ENCODE results near the gene PRR7. TPM values are rescaled to one million over a fixed set of nuclear protein-coding genes. Genes with fewer than 3 reads are reported as not detected.

The PRR7 gene
- polyA plus RNA-seq, 1 of the 3 experiments (the other 2 are of a cell fraction) = 17.1 TPM

DNA sequence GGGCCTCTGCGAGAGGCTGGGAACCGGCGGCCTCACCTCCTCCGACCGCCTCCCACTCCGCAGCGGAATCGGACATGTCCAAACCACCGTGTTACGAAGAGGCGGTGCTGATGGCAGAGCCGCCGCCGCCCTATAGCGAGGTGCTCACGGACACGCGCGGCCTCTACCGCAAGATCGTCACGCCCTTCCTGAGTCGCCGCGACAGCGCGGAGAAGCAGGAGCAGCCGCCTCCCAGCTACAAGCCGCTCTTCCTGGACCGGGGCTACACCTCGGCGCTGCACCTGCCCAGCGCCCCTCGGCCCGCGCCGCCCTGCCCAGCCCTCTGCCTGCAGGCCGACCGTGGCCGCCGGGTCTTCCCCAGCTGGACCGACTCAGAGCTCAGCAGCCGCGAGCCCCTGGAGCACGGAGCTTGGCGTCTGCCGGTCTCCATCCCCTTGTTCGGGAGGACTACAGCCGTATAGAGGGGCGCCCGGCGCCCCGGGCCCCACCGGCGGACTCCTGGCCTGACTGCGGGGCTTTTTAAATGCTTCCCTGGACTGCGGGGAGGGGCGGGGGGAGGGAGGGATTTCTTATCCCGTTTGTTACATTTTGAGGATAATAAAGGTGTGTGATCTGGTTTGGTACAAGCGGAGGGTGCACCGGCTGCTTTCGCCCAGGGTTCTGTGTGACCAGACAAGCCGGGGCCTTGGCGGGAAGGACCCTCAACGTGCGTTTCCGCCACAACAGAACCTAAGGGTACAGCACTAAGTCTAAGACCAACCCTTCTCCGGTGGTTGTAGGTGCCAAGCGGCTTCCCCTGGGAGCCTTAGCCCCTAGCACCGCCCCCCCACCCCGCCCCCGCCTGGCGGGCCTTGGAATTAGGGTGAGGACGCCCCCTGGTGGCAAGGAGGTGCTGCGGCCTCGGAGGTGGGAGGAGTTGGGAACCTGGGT is 9.3 kb downstream of the PRR7 start:
- Histone ChIP-seq H3K9ac (no peak overlapping the region), H3K9me2 (no peaks in the 10 kb centered on the region), H3K79me2 (ENCODE audit: insufficient read depth) (0 out of 2 replicates have a peak, but pooled peaks cover 1% of the 10 kb centered on the region), H3K36me3 (replicated peaks in 1 of 2; ENCODE audit: control insufficient read depth in 1 of 2, insufficient read depth in 2 of 2, low read length in 1 of 2) (peaks cover 13 to 38% of the 10 kb centered on the region in 2 experiments), H3F3A (replicated peaks; ENCODE audit: insufficient read depth) (peaks cover 38% of the 10 kb centered on the region), H4K20me1 (ENCODE audit: insufficient read depth) (peaks cover 66% of the 10 kb centered on the region), H3K4me3 (ENCODE audit: low read depth in 2 of 2, low read length in 1 of 2) (peak overlapping the region; percentile 47 to 48), H3K9me3 (no peaks in the 10 kb centered on the region), H3K27ac (ENCODE audit: low read depth in 2 of 2, low read length in 1 of 2) (peak overlapping the region; percentile 61 to 91; a peak in 3 of 4 replicates), H3K4me1 (ENCODE audit: control insufficient read depth in 1 of 2, insufficient read depth in 2 of 2, low read depth in 1 of 2, low read length in 1 of 2) (peaks cover 12 to 83% of the 10 kb centered on the region in 2 experiments), H3K27me3 (ENCODE audit: insufficient read depth) (no peaks in the 10 kb centered on the region), H2AFZ (ENCODE audit: low read depth) (no peak overlapping the region), H3K4me2 (peak overlapping the region; percentile 74)
- CTCF ChIA-PET = interaction anchor here (0.7 to 15.5 kb wide), 31 partner anchors 8 to 555 kb away, joined by 3 to 375 read pairs (median 10); partner anchors contain the start of genes DBN1, F12, GRK6 and MXD3
- POLR2A ChIA-PET = interaction anchor here (0.7 to 4.9 kb wide), 11 partner anchors 8 to 66 kb away, joined by 3 to 72 read pairs (median 4); partner anchors contain the start of genes DBN1, PDLIM7 and PRR7
- peak; percentile 93 for DNase-seq
- WGBS (ENCODE audit: low lambda C conversion rate) = 11% methylated on average over 47 of the region's 76 CpGs
- no peak for TF ChIP-seq EP300 (IDR thresholded peaks at IDR 0.05; ENCODE audit: borderline replicate concordance in 1 of 2, low read depth in 1 of 2, low read length in 1 of 2)
- no peak for TF ChIP-seq CHD2 (IDR thresholded peaks at IDR 0.05; ENCODE audit: low read length, partially characterized antibody)
- TF ChIP-seq, protein P1, sequence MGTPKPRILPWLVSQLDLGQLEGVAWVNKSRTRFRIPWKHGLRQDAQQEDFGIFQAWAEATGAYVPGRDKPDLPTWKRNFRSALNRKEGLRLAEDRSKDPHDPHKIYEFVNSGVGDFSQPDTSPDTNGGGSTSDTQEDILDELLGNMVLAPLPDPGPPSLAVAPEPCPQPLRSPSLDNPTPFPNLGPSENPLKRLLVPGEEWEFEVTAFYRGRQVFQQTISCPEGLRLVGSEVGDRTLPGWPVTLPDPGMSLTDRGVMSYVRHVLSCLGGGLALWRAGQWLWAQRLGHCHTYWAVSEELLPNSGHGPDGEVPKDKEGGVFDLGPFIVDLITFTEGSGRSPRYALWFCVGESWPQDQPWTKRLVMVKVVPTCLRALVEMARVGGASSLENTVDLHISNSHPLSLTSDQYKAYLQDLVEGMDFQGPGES (IDR thresholded peaks at IDR 0.05; ENCODE audit: low read depth, low read length) = no peak
- TF ChIP-seq, protein P2, sequence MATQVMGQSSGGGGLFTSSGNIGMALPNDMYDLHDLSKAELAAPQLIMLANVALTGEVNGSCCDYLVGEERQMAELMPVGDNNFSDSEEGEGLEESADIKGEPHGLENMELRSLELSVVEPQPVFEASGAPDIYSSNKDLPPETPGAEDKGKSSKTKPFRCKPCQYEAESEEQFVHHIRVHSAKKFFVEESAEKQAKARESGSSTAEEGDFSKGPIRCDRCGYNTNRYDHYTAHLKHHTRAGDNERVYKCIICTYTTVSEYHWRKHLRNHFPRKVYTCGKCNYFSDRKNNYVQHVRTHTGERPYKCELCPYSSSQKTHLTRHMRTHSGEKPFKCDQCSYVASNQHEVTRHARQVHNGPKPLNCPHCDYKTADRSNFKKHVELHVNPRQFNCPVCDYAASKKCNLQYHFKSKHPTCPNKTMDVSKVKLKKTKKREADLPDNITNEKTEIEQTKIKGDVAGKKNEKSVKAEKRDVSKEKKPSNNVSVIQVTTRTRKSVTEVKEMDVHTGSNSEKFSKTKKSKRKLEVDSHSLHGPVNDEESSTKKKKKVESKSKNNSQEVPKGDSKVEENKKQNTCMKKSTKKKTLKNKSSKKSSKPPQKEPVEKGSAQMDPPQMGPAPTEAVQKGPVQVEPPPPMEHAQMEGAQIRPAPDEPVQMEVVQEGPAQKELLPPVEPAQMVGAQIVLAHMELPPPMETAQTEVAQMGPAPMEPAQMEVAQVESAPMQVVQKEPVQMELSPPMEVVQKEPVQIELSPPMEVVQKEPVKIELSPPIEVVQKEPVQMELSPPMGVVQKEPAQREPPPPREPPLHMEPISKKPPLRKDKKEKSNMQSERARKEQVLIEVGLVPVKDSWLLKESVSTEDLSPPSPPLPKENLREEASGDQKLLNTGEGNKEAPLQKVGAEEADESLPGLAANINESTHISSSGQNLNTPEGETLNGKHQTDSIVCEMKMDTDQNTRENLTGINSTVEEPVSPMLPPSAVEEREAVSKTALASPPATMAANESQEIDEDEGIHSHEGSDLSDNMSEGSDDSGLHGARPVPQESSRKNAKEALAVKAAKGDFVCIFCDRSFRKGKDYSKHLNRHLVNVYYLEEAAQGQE (IDR thresholded peaks at IDR 0.05; ENCODE audit: low read depth, low read length) = no peak
- TF ChIP-seq, protein P3, sequence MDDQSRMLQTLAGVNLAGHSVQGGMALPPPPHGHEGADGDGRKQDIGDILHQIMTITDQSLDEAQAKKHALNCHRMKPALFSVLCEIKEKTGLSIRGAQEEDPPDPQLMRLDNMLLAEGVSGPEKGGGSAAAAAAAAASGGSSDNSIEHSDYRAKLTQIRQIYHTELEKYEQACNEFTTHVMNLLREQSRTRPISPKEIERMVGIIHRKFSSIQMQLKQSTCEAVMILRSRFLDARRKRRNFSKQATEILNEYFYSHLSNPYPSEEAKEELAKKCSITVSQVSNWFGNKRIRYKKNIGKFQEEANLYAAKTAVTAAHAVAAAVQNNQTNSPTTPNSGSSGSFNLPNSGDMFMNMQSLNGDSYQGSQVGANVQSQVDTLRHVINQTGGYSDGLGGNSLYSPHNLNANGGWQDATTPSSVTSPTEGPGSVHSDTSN (IDR thresholded peaks at IDR 0.05) = peak; percentile 31
- no peak for TF ChIP-seq GATA2 (CRISPR knock-in tag; IDR thresholded peaks at IDR 0.05)
- TF ChIP-seq NRF1 (IDR thresholded peaks at IDR 0.05; ENCODE audit: low read depth, low read length) = no peak
- TF ChIP-seq RCOR1 (IDR thresholded peaks at IDR 0.05; ENCODE audit: low read length) = peak; percentile 20; the same call in 1 of the 2 replicates
- TF ChIP-seq, protein P4, sequence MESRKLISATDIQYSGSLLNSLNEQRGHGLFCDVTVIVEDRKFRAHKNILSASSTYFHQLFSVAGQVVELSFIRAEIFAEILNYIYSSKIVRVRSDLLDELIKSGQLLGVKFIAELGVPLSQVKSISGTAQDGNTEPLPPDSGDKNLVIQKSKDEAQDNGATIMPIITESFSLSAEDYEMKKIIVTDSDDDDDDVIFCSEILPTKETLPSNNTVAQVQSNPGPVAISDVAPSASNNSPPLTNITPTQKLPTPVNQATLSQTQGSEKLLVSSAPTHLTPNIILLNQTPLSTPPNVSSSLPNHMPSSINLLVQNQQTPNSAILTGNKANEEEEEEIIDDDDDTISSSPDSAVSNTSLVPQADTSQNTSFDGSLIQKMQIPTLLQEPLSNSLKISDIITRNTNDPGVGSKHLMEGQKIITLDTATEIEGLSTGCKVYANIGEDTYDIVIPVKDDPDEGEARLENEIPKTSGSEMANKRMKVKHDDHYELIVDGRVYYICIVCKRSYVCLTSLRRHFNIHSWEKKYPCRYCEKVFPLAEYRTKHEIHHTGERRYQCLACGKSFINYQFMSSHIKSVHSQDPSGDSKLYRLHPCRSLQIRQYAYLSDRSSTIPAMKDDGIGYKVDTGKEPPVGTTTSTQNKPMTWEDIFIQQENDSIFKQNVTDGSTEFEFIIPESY (IDR thresholded peaks at IDR 0.05; ENCODE audit: borderline replicate concordance, low read depth) = no peak
- TF ChIP-seq TEAD4 (IDR thresholded peaks at IDR 0.05; ENCODE audit: borderline replicate concordance, insufficient read depth) = no peak
- peak; percentile 11; the same call in 1 of the 2 replicates for TF ChIP-seq JUND (IDR thresholded peaks at IDR 0.05)
- TF ChIP-seq, protein P5, sequence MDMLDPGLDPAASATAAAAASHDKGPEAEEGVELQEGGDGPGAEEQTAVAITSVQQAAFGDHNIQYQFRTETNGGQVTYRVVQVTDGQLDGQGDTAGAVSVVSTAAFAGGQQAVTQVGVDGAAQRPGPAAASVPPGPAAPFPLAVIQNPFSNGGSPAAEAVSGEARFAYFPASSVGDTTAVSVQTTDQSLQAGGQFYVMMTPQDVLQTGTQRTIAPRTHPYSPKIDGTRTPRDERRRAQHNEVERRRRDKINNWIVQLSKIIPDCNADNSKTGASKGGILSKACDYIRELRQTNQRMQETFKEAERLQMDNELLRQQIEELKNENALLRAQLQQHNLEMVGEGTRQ (IDR thresholded peaks at IDR 0.05; ENCODE audit: borderline replicate concordance, low read depth, low read length) = no peak
- TF ChIP-seq ELF1 (IDR thresholded peaks at IDR 0.05) = no peak; the same call in 1 of the 2 replicates
- TF ChIP-seq, protein P6, sequence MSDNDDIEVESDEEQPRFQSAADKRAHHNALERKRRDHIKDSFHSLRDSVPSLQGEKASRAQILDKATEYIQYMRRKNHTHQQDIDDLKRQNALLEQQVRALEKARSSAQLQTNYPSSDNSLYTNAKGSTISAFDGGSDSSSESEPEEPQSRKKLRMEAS (IDR thresholded peaks at IDR 0.05; ENCODE audit: low read depth) = no peak
- no peak for TF ChIP-seq EZH2phosphoT487 (IDR thresholded peaks at IDR 0.05; ENCODE audit: borderline replicate concordance, low read depth)
- TF ChIP-seq, protein P7, sequence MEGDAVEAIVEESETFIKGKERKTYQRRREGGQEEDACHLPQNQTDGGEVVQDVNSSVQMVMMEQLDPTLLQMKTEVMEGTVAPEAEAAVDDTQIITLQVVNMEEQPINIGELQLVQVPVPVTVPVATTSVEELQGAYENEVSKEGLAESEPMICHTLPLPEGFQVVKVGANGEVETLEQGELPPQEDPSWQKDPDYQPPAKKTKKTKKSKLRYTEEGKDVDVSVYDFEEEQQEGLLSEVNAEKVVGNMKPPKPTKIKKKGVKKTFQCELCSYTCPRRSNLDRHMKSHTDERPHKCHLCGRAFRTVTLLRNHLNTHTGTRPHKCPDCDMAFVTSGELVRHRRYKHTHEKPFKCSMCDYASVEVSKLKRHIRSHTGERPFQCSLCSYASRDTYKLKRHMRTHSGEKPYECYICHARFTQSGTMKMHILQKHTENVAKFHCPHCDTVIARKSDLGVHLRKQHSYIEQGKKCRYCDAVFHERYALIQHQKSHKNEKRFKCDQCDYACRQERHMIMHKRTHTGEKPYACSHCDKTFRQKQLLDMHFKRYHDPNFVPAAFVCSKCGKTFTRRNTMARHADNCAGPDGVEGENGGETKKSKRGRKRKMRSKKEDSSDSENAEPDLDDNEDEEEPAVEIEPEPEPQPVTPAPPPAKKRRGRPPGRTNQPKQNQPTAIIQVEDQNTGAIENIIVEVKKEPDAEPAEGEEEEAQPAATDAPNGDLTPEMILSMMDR (IDR thresholded peaks at IDR 0.05) = peak; percentile 76
- no peak for TF ChIP-seq RXRA (IDR thresholded peaks at IDR 0.05; ENCODE audit: borderline replicate concordance, low read depth)
- TF ChIP-seq GABPA (IDR thresholded peaks at IDR 0.05; ENCODE audit: low read depth) = no peak
- TF ChIP-seq NFIC (IDR thresholded peaks at IDR 0.05; ENCODE audit: borderline replicate concordance) = no peak

Measured in SK-N-SH (cell line).